ENCODE measurements around the gene CBLN3. TPM values are rescaled to one million over a fixed set of nuclear protein-coding genes. Genes with fewer than 3 reads are reported as not detected.
A peak's percentile ranks its signal among the peaks of the same experiment; 100 is the strongest.

The CBLN3 gene
- total and polyA plus RNA-seq, 4 donors, result 0.07 to 0.79 (median 0.46) TPM

GRCh38 chr14:24422261-24422660 lies 7.2 kb downstream of the CBLN3 start:
- TF ChIP-seq REST (IDR thresholded peaks at IDR 0.05), result no peak
- no peak for TF ChIP-seq HNF4G (IDR thresholded peaks at IDR 0.05)
- TF ChIP-seq HNF4A (conservative IDR thresholded peaks at IDR 0.05), result no peak
- TF ChIP-seq GABPA (IDR thresholded peaks at IDR 0.05 in 1 of 2, conservative IDR thresholded peaks at IDR 0.05 in 1 of 2), result no peak
- TF ChIP-seq JUND (IDR thresholded peaks at IDR 0.05), result no peak
- TF ChIP-seq RXRA (IDR thresholded peaks at IDR 0.05), result no peak
- TF ChIP-seq YY1 (IDR thresholded peaks at IDR 0.05), result no peak
- TF ChIP-seq RAD21 (IDR thresholded peaks at IDR 0.05), result no peak
- TF ChIP-seq, protein P1, sequence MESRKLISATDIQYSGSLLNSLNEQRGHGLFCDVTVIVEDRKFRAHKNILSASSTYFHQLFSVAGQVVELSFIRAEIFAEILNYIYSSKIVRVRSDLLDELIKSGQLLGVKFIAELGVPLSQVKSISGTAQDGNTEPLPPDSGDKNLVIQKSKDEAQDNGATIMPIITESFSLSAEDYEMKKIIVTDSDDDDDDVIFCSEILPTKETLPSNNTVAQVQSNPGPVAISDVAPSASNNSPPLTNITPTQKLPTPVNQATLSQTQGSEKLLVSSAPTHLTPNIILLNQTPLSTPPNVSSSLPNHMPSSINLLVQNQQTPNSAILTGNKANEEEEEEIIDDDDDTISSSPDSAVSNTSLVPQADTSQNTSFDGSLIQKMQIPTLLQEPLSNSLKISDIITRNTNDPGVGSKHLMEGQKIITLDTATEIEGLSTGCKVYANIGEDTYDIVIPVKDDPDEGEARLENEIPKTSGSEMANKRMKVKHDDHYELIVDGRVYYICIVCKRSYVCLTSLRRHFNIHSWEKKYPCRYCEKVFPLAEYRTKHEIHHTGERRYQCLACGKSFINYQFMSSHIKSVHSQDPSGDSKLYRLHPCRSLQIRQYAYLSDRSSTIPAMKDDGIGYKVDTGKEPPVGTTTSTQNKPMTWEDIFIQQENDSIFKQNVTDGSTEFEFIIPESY (IDR thresholded peaks at IDR 0.05), result no peak
- TF ChIP-seq, protein P2, sequence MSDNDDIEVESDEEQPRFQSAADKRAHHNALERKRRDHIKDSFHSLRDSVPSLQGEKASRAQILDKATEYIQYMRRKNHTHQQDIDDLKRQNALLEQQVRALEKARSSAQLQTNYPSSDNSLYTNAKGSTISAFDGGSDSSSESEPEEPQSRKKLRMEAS (IDR thresholded peaks at IDR 0.05), result no peak
- no peaks in the 10 kb centered on the region for H3K27me3 ChIP-seq (ENCODE audit: control insufficient read depth in 4 of 4, insufficient read depth in 4 of 4, low read length in 3 of 4)
- no peaks in the 10 kb centered on the region for H3K9me3 ChIP-seq (ENCODE audit: control insufficient read depth in 4 of 4, low read length in 3 of 4)
- H3K9ac ChIP-seq (ENCODE audit: low read depth in 1 of 2, low read length in 2 of 2), result no peak overlapping the region
- DNase-seq (ENCODE audit: low spot score), result no peak
- no peak overlapping the region for H3K4me3 ChIP-seq (ENCODE audit: low read depth in 1 of 3, low read length in 3 of 3)
- peaks cover 3 to 54% (median 41%) of the 10 kb centered on the region in 4 donors for H3K4me1 ChIP-seq (ENCODE audit: control insufficient read depth in 4 of 4, insufficient read depth in 4 of 4, low read length in 3 of 4)
- WGBS, result 86% methylated on average over 4 of the region's 4 CpGs
- H3K36me3 ChIP-seq (ENCODE audit: control insufficient read depth in 4 of 4, insufficient read depth in 3 of 4, low read depth in 1 of 4, low read length in 3 of 4), result no peaks in the 10 kb centered on the region
- no peak overlapping the region for H3K27ac ChIP-seq (ENCODE audit: low read depth in 1 of 2, low read length in 2 of 2)

DNA sequence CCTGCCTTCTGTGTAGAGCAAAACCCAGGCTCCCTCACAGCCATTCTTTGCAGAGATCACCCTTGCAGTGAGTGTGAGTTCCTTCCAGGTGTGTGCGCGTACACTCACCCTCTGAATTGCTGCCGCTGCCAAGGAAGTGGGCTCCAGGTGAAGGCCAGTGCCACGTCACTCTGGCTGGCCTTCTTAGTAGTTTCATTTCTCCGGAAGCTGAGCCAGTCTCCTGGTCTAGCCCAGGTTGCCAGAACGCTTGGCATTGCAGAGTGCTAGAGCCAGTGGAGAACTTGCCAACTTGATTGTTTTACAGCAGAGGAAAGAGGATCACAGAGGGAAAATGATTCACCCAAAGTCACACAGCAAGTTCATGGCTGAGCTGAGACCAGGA lies 11.0 kb downstream of the CBLN3 start:
- no peak for DNase-seq (ENCODE audit: low spot score)
- 35% methylated on average over 6 of the region's 6 CpGs for WGBS
- H3K36me3 ChIP-seq (ENCODE audit: control insufficient read depth in 4 of 4, insufficient read depth in 3 of 4, low read depth in 1 of 4, low read length in 3 of 4), result peaks cover 0 to 9% (median 0%) of the 10 kb centered on the region in 4 donors
- H3K4me3 ChIP-seq (ENCODE audit: low read depth in 1 of 3, low read length in 3 of 3), result no peak overlapping the region
- H3K27me3 ChIP-seq (ENCODE audit: control insufficient read depth in 4 of 4, insufficient read depth in 4 of 4, low read length in 3 of 4), result no peaks in the 10 kb centered on the region
- H3K4me1 ChIP-seq (ENCODE audit: control insufficient read depth in 4 of 4, insufficient read depth in 4 of 4, low read length in 3 of 4), result peaks cover 0 to 24% (median 11%) of the 10 kb centered on the region in 4 donors
- peak in 1 of 2 donors; percentile 33 for TF ChIP-seq HNF4A (conservative IDR thresholded peaks at IDR 0.05)
- no peak for TF ChIP-seq TAF1 (conservative IDR thresholded peaks at IDR 0.05)
- no peak for TF ChIP-seq CTCF (IDR thresholded peaks at IDR 0.05; ENCODE audit: low read depth, low read length, missing input control)
- no peak for TF ChIP-seq FOXA2 (IDR thresholded peaks at IDR 0.05)
- peak; percentile 15 for TF ChIP-seq SP1 (IDR thresholded peaks at IDR 0.05)
- TF ChIP-seq GABPA (IDR thresholded peaks at IDR 0.05 in 1 of 2, conservative IDR thresholded peaks at IDR 0.05 in 1 of 2), result no peak
- TF ChIP-seq HNF4G (IDR thresholded peaks at IDR 0.05), result no peak
- H3K27ac ChIP-seq (ENCODE audit: low read depth in 1 of 2, low read length in 2 of 2), result peak overlapping the region; percentile 22 to 44
- H3K9ac ChIP-seq (ENCODE audit: low read depth in 1 of 2, low read length in 2 of 2), result no peak overlapping the region
- no peaks in the 10 kb centered on the region for H3K9me3 ChIP-seq (ENCODE audit: control insufficient read depth in 4 of 4, low read length in 3 of 4)
